SHP77 (cell line): ENCODE measurements around the gene ANKMY1.
"Not testable (repeated sequence)": the region's sequence is repeated elsewhere in the genome, so short reads cannot be mapped to it uniquely, and the experiment has no call there.

Experiments used
- DNase-seq, 2 experiments: peaks; one replicate each; lab custom pipeline; 2025; lab: John Stamatoyannopoulos, UW

The ANKMY1 gene

GRCh38 chr2:240521885-240522284 is 35.9 kb downstream of the ANKMY1 start:
- DNase-seq, result not testable (repeated sequence)

DNA sequence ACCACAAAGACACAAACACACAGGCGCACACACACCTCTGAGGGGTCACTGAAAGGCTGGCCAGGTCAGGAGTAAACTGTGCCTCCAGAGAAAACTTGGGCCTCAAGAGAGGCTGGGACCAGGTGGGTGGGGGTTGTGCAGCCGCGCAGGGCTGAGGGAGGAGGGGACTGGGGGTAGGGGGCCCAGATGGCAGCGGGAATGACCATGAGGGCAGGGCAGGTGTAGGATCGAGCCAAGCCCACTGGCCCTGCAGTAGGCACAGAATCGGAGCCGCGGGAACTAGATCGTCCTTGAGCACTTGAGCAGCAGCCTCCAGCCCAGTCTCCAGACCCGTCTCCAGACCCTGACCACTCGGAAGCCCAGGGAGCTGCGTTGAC is 36.8 kb downstream of the ANKMY1 start:
- no peak for DNase-seq

- no peak for DNase-seq
Observed at GRCh38 chr2:240520130-240520973, 37.4 kb downstream of the ANKMY1 start.

GRCh38 chr2:240519396-240520129 is 38.2 kb downstream of the ANKMY1 start:
- DNase-seq, result no peak

DNA sequence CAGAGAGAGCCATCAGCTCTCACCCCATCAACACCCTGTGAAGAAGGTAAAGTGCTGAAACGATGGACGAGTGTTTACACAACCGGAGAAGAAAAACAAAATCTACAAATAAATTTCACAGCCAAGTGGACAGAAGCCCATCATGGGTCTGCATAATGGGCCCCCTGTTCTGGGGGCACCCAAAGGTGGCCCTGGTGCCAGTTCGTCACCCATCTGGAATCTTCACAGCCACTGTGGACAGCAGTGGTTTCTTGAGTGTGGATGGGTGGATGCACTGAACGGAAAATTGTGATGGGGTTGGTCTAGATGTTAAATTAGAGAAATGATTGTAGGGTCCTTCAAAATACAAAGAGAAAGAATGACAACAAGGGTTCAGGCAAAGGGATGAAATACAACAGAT is 38.8 kb downstream of the ANKMY1 start:
- no peak for DNase-seq

DNA sequence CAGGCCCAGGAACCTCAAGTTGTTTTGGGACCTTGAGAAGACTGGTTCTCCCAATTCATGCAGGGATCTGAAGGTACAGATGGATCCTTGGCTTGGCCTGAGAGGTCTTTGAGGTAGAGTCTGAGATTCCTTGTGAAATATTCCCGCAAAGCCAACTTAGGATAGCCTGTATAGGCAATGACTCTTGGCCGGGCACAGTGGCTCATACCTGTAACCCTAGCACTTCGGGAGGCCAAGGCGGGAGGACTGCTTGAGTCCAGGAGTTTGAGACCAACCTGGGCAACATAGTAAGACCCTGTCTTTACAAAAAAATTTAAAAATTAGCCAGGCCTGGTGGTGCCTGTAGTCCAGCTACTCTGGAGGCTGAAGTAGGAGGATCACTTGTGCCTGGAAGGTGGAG is 40.4 kb downstream of the ANKMY1 start:
- DNase-seq, result no peak

DNA sequence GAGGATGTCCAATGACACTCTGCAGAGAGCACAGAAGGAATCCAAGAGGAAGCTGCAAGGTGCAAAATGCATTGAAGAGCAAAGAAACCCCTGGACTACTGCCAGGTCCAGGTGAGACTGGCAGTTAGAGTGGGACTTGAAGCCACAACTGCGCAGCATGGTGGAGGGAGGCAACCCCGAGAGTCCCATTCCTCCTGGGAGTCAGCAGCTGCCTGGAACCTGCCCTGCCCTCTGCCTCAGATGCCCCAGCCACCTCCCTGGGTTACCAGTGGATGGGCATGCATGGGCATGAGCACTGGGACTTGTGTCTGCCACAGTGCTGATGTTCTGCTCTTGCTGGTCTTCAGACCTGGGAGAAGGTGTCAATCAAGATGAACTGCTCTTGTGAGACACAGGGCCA is 43.2 kb downstream of the ANKMY1 start:
- DNase-seq, result no peak

DNA sequence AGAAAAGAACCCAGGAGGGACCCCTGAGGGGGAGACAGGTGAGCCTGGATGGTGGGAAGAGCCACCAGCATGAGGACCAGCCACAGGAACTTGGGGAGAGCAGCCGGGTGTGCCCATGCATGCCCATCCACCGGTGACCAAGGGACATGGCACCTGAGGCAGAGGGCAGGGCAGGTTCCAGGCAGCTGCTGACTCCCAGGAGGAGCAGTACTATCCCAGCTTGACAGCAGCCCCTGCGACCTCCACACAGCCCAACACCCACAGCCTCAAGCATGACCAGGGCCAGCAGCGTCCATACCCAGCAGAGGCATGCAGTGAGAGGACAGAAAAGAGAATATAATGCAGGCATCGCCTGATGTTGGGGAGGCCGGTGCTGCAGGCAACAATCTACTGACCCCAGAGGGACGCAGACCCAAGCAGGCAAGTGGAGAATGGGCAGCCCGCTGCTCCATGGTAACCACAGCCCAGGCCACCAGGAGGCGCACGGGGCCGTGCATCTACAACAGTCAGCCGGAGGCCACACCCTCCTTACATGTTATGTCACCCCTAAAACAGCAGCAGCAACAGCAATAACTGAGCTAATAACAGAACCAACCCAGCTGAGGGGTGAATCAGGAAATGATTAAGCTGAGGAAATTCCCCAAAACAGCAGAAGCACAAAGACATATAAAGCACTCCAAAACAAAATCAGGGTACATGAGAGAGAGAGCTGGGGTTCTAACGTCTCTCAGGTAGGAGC is 44.1 kb downstream of the ANKMY1 start:
- peak; percentile 48 to 65 for DNase-seq

DNA sequence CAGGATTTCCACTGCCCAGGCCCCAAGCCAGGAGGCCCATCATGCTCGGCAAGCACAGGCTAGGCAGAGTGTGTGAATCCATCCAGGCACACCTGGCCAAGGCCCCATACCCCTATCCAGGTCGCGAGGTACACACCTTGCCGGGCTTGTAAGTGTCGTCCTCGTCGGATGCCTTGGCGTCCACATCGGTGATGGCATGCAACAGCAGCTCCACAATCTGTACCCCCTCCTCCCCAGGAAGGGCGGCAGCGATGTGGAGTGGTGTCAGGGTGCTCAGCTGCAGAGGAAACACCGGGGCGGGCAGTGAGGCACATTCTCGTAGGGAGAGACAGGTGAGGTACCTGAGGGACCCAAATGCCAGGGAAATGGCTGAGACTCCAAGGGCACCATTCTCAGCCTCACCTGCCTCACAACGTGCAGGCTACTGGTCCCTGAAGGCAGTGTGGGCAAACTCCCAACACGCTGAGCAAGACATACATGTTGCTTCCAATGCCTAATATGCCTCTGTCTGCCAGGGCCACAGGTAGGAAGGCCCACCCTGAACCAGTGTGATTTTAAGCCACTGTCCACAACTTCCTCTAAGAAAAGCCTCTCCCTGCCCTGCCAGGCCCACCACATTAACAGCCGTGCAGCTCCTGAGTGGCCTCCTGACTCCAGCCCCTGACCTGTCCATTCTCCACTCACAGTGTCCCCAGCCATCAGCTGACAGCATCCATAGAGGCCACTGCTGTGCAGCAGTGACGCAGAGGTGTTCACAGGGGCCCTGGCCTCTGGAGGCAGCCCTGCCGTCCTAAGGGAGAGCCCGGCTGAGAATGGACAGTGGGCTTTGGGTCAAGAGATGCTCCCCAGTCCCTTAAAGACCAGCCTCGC is 44.9 kb downstream of the ANKMY1 start:
- no peak for DNase-seq

GRCh38 chr2:240512109-240512485 is 45.7 kb downstream of the ANKMY1 start:
- DNase-seq, result no peak

GRCh38 chr2:240511351-240512108 is 46.3 kb downstream of the ANKMY1 start:
- DNase-seq, result no peak

GRCh38 chr2:240510513-240511210 is 47.1 kb downstream of the ANKMY1 start:
- DNase-seq, result no peak

- DNase-seq, result no peak
Observed at GRCh38 chr2:240509667-240510512, 47.9 kb downstream of the ANKMY1 start.

- no peak for DNase-seq
Observed at GRCh38 chr2:240508832-240509545, 48.8 kb downstream of the ANKMY1 start.

DNA sequence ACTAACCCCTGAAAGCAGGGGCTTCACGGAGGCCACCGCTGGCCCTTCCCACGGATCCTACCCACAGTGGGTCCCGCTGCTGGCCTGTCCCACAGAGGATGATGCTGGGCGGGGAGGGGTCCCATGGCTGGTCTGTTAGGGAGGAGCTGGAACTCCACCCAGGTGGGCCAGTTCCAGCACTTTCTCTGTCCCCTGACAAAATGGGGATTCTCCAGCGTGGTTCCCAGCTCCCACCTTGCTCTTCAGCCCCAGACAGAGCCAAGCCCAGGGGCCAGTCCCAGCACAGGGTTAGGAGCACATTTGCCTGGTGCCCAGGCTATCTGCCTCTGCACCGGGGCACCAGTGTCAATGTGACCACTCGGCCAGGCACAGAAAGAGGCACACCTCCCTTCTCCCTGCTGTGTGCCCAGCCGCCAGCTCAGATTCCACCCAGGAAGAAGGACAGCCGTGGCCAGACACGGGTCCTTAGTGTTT is 50.0 kb downstream of the ANKMY1 start:
- DNase-seq, result no peak

- DNase-seq, result no peak
Observed at GRCh38 chr2:240507060-240507777, 50.6 kb downstream of the ANKMY1 start.

DNA sequence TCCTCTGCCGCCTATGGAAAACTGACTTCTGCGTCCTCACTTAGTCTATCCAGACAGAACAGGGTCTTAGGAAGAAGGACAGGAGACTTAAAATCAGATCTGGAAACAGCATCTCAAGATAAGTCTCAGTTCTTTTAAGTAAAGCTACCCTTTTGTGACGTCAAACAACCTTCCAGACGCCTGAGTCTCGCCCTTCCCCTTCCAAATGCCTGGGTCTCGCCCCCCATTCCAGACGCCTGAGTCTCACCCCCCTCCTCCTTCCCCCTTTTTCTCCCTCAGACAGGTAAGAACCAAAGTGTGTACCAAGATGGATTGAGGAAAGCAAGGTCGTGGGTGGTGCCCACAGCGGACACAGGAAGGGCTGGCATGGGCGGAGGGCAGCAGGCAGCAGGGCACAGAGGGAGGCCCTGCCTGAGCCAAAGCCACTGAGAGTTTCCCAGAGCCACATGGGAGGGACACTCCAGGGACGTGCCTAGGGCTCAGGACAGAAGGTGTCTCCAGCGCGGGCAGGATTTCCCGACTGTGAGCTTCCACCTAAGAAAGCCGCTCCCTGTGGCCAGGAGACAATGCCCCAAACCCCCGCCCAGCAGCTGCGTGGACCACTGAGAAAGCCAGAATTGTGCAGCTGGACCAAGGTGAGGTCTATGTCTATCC is 51.3 kb downstream of the ANKMY1 start:
- no peak for DNase-seq
